Endothelial cell of umbilical vein (primary cell): ENCODE data around the gene KRTAP17-1.

ENCODE experiments used
- CTCF ChIP-seq, 2 donors: IDR thresholded peaks; 1 replicate in 1 of 2; 2 replicates in 1 of 2; pipeline ENCODE4 v1.5.1; 2011; ENCODE audit warnings: low read length in 2 of 2, mild to moderate bottlenecking in 2 of 2, moderate library complexity in 2 of 2, control low read depth in 1 of 2, inconsistent platforms in 1 of 2, low read depth in 1 of 2; ENCODE audit not compliant: insufficient read depth in 1 of 2; ENCODE audit errors: extremely low read depth in 1 of 2
- FOS ChIP-seq: IDR thresholded peaks from 2 replicates; pipeline ENCODE4 v1.6.1; 2011; ENCODE audit warnings: mild to moderate bottlenecking, low read length, moderate library complexity, borderline replicate concordance; ENCODE audit not compliant: insufficient read depth
- GATA2 ChIP-seq: IDR thresholded peaks from 2 replicates; pipeline ENCODE4 v1.7.0; 2011; ENCODE audit warnings: low read depth, mild to moderate bottlenecking, moderate library complexity, mixed read lengths, low read length; ENCODE audit not compliant: insufficient read length, insufficient read depth
- POLR2A ChIP-seq: IDR thresholded peaks from 2 replicates; pipeline ENCODE4 v1.6.1; 2012; ENCODE audit warnings: low read depth, mild to moderate bottlenecking, control low read depth, low read length

GRCh38 chr17:41315814-41316445 lies 420 bp upstream of the KRTAP17-1 start:
- TF ChIP-seq CTCF (IDR thresholded peaks at IDR 0.05; ENCODE audit: extremely low read depth in 1 of 2, insufficient read depth in 1 of 2, low read depth in 1 of 2, low read length in 2 of 2), result no peak
- TF ChIP-seq POLR2A, result no peak
- TF ChIP-seq FOS, result no peak
- no peak for TF ChIP-seq GATA2
